ENCODE data around the gene DLG5.
A peak's percentile ranks its signal among the peaks of the same experiment; 100 is the strongest.

The DLG5 gene

DNA sequence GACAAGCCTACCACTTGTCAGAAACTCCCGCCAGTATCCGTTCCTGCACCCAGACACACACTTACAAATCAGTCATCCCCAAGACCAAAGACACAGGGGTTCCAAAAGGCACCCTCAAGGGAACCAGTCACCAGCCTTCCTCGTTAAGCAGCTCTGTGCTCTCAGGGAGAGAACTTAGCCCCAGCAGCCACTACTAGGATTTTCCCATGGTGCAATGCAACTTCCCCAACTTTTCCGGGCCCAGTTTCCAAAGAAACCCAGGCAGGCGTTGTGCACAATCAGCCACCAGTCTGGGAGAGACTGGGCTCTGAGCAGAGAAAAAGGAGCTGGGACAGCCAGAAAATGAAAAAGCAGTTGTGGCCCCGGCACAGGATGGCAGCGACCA, 1.2 kb downstream of the DLG5 start:
- Histone ChIP-seq H4K20me1 (ENCODE audit: insufficient read depth, low read length) (no peaks in the 10 kb centered on the region), H3K4me2 (ENCODE audit: low read length) (peak overlapping the region; percentile 62), H2AFZ (ENCODE audit: low read depth, low read length) (no peak overlapping the region), H3K4me1 (ENCODE audit: low read length) (peaks cover 6% of the 10 kb centered on the region; the same call in 1 of the 2 replicates), H3K9me3 (ENCODE audit: insufficient read depth, low read length) (no peaks in the 10 kb centered on the region), H3K79me2 (ENCODE audit: low read length) (no peaks in the 10 kb centered on the region), H3K9ac (ENCODE audit: low read length) (no peak overlapping the region), H3K4me3 (ENCODE audit: low read length) (peak overlapping the region; percentile 79), H3K27me3 (ENCODE audit: low read depth, low read length) (peaks cover 16% of the 10 kb centered on the region), H3K27ac (ENCODE audit: low read length) (no peak overlapping the region), H3K36me3 (replicated peaks; ENCODE audit: low read depth, low read length) (no peaks in the 10 kb centered on the region)
- no peak for TF ChIP-seq EZH2phosphoT487 (IDR thresholded peaks at IDR 0.05; ENCODE audit: low read depth)
- TF ChIP-seq, protein P1, sequence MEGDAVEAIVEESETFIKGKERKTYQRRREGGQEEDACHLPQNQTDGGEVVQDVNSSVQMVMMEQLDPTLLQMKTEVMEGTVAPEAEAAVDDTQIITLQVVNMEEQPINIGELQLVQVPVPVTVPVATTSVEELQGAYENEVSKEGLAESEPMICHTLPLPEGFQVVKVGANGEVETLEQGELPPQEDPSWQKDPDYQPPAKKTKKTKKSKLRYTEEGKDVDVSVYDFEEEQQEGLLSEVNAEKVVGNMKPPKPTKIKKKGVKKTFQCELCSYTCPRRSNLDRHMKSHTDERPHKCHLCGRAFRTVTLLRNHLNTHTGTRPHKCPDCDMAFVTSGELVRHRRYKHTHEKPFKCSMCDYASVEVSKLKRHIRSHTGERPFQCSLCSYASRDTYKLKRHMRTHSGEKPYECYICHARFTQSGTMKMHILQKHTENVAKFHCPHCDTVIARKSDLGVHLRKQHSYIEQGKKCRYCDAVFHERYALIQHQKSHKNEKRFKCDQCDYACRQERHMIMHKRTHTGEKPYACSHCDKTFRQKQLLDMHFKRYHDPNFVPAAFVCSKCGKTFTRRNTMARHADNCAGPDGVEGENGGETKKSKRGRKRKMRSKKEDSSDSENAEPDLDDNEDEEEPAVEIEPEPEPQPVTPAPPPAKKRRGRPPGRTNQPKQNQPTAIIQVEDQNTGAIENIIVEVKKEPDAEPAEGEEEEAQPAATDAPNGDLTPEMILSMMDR (IDR thresholded peaks at IDR 0.05; ENCODE audit: low read depth, low read length), result no peak

DNA sequence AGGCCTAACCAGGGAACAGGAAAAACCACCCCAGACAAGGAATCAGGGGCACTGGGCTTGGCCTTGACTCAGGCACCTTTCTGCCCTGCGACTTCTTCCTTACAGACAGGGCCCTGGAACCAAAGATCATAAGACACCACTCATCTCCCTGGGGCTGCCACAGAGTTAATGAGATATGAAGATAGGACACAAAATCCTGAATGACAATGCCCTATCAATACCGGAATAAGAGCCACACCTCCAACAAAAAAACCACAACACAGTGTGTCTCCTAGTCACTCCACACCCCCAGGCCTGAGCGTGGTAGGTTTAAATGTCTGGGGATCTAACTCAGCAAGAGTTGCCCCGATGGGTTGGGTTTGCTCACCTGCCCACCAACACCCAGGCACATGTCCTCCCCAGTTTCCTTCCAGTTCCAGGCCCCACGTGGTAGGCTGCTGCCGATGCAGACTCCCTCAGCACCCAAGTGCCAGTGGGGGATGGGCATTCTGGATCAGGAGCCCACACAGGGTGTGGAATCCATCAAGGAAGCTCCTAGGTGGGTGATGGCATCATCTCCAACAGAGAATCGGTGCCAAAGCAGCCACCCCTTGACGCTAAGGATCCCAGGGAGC, 3.9 kb downstream of the DLG5 start:
- H3K4me1 ChIP-seq (ENCODE audit: low read length), result peaks cover 6% of the 10 kb centered on the region; the same call in 1 of the 2 replicates
- H3K27ac ChIP-seq (ENCODE audit: low read length), result no peak overlapping the region
- H3K36me3 ChIP-seq (replicated peaks; ENCODE audit: low read depth, low read length), result no peaks in the 10 kb centered on the region
- no peak overlapping the region for H3K4me2 ChIP-seq (ENCODE audit: low read length)
- no peak overlapping the region for H3K4me3 ChIP-seq (ENCODE audit: low read length)
- H2AFZ ChIP-seq (ENCODE audit: low read depth, low read length), result no peak overlapping the region
- H3K9me3 ChIP-seq (ENCODE audit: insufficient read depth, low read length), result no peaks in the 10 kb centered on the region
- H3K79me2 ChIP-seq (ENCODE audit: low read length), result no peaks in the 10 kb centered on the region
- TF ChIP-seq, protein P1 (IDR thresholded peaks at IDR 0.05; ENCODE audit: low read depth, low read length), result no peak
- TF ChIP-seq EZH2phosphoT487 (IDR thresholded peaks at IDR 0.05; ENCODE audit: low read depth), result no peak
- no peak overlapping the region for H3K9ac ChIP-seq (ENCODE audit: low read length)
- H4K20me1 ChIP-seq (ENCODE audit: insufficient read depth, low read length), result no peaks in the 10 kb centered on the region
- H3K27me3 ChIP-seq (ENCODE audit: low read depth, low read length), result peaks cover 7% of the 10 kb centered on the region

DNA sequence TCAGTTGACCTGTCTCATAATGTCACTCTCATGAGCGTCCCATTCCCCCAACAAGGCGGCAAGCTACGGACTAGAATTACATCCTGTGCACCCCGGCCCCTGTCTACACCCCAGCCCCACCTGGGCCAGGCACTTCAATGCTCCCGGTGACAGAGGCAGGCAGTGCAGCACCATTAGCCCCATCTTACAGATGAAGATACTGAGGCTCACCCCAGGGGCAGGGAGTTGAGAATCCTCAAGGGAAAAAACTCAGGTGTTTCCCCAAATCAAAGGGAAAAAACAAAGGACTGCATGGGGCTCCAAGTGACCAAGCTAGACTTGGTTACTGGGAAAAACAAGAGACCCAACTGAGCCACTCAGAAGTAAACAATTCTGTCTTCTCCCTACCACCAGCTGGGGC, 4.5 kb downstream of the DLG5 start:
- Histone ChIP-seq H3K79me2 (ENCODE audit: low read length) (no peaks in the 10 kb centered on the region), H3K9ac (ENCODE audit: low read length) (no peak overlapping the region), H3K27me3 (ENCODE audit: low read depth, low read length) (peaks cover under 1% of the 10 kb centered on the region; the same call in 1 of the 2 replicates), H3K4me3 (ENCODE audit: low read length) (no peak overlapping the region), H3K36me3 (replicated peaks; ENCODE audit: low read depth, low read length) (no peaks in the 10 kb centered on the region), H3K9me3 (ENCODE audit: insufficient read depth, low read length) (no peaks in the 10 kb centered on the region), H2AFZ (ENCODE audit: low read depth, low read length) (no peak overlapping the region), H4K20me1 (ENCODE audit: insufficient read depth, low read length) (no peaks in the 10 kb centered on the region), H3K27ac (ENCODE audit: low read length) (no peak overlapping the region), H3K4me1 (ENCODE audit: low read length) (peaks cover 6% of the 10 kb centered on the region; the same call in 1 of the 2 replicates), H3K4me2 (ENCODE audit: low read length) (no peak overlapping the region)
- TF ChIP-seq, protein P1 (IDR thresholded peaks at IDR 0.05; ENCODE audit: low read depth, low read length), result no peak
- TF ChIP-seq EZH2phosphoT487 (IDR thresholded peaks at IDR 0.05; ENCODE audit: low read depth), result no peak

DNA sequence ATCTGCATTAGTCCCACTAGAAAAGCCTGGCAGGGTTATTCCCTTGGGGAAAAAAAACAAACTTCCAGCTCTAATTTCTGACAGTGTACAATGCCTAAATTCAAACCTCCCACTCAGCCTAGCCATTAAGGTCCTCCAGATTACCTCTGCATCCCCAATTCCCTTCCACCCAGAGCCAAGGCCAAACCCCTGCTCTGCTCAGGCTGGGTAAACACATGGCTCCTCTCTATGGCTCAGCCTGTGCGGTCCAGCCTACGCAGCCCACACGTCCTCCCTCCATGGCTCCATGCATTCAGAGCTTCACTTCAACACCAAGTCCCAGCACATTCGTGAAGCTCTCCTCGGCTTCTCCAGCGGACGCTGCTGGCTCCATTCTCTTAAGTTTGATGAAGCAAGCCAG, 5.2 kb downstream of the DLG5 start:
- H3K79me2 ChIP-seq (ENCODE audit: low read length), result no peaks in the 10 kb centered on the region
- no peaks in the 10 kb centered on the region for H4K20me1 ChIP-seq (ENCODE audit: insufficient read depth, low read length)
- H3K36me3 ChIP-seq (replicated peaks; ENCODE audit: low read depth, low read length), result no peaks in the 10 kb centered on the region
- no peaks in the 10 kb centered on the region for H3K27me3 ChIP-seq (ENCODE audit: low read depth, low read length)
- no peak overlapping the region for H3K4me2 ChIP-seq (ENCODE audit: low read length)
- H3K9ac ChIP-seq (ENCODE audit: low read length), result no peak overlapping the region
- no peak overlapping the region for H2AFZ ChIP-seq (ENCODE audit: low read depth, low read length)
- TF ChIP-seq EZH2phosphoT487 (IDR thresholded peaks at IDR 0.05; ENCODE audit: low read depth), result no peak
- TF ChIP-seq, protein P1 (IDR thresholded peaks at IDR 0.05; ENCODE audit: low read depth, low read length), result no peak
- no peaks in the 10 kb centered on the region for H3K9me3 ChIP-seq (ENCODE audit: insufficient read depth, low read length)
- no peak overlapping the region for H3K27ac ChIP-seq (ENCODE audit: low read length)
- no peak overlapping the region for H3K4me3 ChIP-seq (ENCODE audit: low read length)
- H3K4me1 ChIP-seq (ENCODE audit: low read length), result peaks cover 6% of the 10 kb centered on the region; the same call in 1 of the 2 replicates

Measured in OCI-LY3 (cell line).